HL-60/S4 (cell line): Measurements from ENCODE around the gene ADAM12.
"Not testable (repeated sequence)": the region's sequence is repeated elsewhere in the genome, so short reads cannot be mapped to it uniquely, and the experiment has no call there.

Experiments used
- in situ Hi-C: fragments of 300-500 bp; cut with MboI; formaldehyde crosslinking; loops from 2 replicates; pipeline ENCODE4 v1.14.3; 2022; ENCODE audit warnings: low sequenced_read_pairs

The ADAM12 gene

DNA sequence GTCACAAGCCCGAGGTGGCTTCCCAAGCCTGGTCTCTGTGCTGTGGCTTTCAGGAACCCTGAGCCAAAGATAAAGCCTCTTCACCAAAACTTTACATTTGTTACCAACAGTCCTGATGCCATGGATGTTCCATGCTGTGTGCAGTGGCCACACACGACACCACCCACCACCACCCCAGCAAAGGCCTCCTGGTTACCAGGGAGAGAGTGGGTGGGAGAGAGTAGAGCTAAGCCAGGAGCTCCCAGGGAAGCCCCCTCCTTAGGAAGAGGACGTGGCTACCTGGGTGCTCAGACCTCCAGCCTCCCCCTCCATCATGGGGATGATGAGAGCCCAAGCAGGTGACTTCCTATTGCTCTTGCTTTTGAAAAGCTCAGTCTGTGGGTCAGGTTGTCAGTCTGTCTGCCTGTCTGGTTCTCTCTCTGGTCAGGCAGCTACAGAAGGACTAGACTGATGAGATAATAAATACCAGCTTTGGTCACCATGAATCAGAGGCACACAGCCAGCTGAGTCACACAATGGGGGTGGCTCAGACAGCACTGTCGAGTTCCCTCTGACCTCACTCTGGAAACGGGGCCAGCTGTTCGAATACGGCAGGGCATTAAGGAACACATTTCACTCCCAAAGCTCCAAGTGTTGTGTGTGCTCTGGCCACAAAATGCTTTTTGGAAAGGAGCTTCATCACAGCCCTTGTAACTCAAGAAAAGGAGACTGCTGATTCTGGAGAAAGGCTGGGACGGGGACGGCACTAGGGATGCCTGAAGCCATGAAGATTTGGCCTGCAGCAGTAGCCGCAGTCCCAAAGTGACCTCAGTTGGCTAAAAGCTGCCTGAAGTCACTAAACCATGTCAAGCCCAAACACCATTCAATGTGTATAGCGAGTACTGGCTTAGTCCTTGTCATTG, 325.9 kb downstream of the ADAM12 start:
- in situ Hi-C loops, result no loop called here

DNA sequence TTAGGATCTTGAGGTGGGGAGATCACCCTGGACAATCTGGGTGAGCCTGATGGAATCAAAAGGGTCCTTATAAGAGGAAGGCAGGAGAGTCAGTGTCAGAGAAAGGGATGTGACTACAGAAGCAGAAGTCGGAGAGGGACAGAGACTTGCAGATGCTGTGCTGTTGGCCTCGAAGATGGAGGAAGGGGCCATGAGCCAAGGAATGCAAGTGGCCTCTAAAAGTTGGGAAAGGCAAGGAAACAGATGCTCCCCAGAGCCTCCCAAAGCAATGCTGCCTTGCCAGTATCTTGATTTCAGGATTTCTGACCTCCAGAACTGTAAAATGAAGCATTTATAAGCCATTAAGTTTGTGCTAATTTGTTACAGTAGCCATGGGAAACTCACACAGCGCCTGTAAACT, 326.8 kb downstream of the ADAM12 start:
- in situ Hi-C loops, result no loop called here

DNA sequence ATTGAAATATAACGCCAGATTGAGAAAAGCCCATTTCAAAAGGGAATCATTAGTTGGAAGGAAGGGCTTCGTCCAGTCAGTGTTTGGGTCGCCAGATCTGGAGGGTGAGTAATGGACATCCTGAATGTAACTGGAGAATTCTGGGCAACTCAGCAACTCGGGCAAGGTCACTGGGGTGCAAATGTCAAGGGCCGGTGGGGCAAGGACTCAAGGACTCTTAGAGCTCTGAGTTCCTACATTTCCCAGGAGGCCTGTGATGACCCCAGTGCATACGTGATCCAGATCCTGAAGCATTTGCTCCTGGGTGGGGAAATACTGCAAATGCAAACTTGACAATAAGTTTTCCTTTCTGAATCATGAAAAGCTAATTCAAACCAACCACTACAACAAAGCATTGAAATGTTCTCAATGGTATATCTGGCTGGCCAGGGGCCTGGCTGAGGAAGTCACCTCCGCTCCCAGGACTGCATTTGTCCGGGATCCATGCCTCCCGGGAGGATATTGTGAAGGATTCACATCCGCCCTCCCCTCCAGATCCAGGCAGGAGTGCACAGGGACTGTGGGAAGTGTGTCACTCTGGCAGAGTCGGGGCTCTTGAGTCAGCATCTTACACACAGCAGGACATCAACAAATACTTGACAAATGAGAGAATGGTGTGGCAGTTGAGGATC, 327.9 kb downstream of the ADAM12 start:
- in situ Hi-C loops, result no loop called here

DNA sequence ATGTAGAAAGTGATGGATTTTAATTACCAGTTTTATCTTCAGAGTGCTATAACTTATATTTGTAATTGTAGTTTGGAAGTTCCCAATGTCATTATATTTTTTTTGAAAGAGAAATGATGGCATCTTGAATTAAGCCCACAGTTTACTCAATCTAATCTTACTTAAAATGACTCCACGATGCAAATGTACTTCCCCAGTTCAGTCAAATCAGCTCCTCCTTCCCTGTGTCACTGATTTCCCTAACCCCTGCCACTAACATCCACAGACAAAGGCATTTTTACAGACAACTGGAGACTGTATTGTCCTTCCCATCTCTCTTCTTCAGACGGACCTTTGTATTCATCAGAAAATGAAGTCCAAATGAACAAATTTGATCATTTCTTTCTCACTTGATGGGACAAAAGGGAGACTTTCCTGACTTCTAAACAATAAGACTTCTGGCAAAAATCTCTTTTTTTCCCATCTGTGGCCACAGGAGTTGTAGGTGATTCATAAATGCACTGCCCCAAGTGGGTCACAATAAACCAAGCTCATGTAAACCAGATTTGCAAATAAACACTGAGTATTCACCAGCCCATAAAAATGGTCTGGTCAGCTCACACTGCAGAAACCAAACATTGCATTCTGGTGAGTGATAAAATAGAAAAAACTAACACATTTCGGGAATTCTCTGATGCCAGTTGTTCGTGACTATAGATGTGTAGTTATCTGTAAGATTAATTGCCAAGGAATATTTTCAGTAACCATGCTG, 329.0 kb downstream of the ADAM12 start:
- in situ Hi-C loops, result no loop called here

DNA sequence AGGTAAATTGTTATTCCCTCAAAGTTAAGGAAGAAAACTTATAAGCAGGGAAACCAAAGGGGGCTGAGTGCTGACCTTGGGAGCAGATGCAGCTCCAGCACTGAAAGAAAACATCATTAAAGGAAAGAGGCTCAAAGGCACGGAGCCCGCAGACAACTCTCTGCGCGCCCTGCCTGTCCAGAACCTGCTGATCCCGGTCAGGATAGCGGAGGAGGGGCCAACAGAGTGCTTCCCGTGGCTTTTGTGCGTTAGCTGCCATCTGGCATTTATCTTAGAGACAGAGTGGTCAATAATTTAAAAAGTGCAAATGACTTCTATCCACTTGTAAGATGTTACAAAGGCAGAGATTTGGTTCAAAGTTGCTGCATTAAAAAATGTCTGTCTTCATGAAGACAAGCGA, 329.8 kb downstream of the ADAM12 start:
- in situ Hi-C loops, result no loop called here

DNA sequence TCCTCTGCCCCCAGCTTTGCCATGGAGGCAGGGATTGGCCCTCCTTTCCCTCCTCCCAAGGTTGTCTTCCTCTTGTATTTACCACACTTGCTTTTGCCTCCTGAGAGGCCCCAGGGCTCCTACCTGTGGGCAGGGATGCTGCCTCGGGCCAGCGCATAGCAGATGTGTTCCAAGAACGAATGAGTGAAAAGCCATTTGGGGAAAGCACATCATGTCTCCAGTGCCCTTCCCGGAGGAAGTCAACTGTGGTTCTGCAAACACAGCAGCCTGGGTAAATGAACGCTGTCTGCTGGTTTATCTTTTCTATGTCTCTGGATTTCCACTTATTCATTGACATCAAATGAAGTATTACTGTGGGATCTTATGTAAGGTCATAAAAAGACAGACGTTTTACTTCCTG, 330.2 kb downstream of the ADAM12 start:
- in situ Hi-C loops, result no loop called here

DNA sequence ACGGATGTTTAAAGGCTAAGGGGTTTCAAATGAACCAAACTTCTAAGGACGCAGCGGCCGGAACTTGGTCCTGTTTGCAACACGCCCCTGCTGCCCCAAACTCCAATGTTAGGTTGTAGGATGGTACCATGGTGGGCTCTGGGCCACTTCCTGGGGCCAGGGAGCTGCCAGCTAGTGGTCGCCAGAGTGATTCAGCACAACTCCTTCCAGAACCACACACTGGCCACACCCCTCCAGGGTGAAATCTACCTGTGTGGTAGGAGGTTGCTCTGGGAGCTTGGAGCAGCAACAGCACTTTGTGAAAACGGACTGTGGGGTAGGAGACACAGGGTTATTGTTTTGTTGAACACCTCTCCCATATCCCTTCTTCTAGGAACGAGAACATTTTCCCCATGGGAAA, 330.8 kb downstream of the ADAM12 start:
- in situ Hi-C loops, result no loop called here

DNA sequence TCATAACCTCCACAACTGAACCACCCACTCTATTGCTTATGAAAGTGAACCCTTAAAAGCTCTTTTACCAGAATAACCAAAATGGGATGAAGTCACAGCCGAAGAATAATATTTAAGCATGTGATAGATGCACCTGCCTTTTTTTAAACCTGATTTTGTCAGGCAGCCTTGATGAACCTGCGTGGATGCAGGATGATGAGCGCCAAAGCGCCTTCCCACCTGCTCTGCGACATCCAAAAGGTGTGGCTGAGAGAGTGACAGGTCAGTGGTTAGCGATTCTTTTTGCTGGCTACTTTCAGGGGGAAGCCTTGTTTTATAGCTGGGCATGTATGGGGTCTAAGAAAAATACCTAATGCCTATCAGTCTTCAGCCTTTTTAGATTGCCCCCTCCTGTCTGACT, 334.1 kb downstream of the ADAM12 start:
- in situ Hi-C loops, result no loop called here

DNA sequence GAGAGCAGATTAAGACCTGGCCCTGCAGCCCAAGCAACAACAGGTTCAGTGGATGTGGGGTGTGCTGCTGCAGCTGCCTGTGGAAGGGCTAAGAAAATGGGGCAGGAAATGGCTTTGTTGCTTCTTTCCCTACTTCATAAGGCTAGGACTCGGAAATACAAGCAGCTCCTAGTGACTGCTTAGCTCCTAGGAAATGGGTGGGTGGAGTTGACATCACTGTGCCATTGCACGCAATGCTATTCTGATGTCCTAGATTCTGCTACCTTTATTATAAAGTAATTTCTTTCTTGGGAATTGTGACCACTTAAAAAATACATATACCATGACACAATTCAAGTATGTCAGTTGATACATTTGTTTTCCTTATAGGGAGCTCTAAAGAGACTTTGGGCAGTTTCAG, 336.1 kb downstream of the ADAM12 start:
- in situ Hi-C loops, result no loop called here

DNA sequence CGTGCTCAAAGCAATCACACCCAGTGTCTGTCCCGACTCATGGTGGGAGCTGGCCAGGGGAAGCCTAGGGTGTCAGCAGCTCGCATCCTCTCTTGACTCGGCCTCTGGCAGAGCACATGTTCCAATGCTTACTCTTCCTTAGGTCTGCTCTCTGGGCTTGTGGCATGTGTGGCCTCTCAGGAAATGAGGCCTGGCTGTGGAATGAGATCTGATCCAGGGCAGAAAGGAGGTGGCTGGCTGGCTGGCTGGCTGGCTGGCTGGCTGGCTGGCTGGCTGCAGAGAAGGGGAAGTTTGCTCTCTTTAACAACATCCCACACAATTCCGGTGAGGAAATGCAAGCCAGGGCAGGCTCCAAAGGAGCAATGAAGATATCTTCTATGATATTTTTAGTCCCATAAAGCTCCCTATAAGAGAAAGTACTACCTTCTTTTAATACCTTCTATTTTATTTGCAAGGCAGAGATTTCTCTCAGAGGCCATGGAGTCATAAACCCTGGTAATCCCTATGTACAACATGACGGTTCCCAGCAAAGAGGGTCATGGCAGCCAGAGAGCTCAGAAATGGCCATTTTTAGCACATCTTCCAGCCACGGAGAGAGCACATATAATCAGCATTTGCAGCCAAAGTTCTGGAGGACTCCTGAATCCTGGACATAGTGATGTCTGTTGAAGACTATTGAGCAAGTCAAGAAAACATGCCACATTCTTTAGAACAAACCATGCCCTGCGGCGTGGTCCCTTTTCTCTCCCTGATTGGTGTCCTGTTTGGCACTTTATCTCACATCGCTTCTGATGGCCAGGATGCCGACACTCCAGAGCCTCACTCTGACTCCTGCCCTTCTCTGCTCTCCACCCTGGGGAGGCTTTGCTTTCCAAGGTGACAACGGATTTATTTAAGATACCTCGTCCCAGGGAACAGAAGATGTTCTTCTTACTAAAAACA, 338.2 kb downstream of the ADAM12 start:
- in situ Hi-C loops, result no loop called here

DNA sequence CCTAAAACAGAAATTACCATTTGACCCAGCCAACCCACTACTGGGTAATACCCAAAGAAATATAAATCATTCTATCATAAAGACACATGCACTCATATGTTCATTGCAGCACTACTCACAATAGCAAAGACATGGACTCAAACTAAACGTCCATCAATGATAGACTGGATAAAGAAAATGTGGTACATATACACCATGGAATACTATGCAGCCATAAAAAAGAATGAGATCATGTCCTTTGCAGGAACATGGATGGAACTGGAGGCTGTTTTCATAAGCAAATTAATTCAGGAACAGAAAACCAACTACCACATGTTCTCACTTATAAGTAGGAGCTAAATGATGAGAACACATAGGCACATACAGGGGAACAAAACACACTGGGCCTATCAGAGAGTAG, 340.5 kb downstream of the ADAM12 start:
- in situ Hi-C loops, result not testable (repeated sequence)

DNA sequence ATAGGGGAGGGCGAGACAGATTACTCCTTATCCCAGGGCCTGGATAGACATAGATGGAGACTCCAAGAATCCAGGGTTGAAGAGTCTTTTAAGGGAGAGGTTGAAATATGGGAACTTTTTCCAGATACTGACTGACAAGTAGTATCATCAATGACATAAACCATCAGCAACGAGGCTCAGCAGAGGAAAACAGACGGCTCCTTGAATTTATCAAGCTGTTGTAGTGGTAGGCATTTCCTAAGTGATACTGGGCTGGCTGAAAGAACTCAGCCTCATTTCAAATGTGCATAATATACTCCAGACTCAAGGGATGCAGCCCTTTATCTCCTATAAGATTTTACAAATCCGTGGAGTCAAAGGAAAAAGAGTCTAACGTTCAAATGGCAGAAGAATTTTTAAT, 341.4 kb downstream of the ADAM12 start:
- in situ Hi-C loops, result no loop called here

DNA sequence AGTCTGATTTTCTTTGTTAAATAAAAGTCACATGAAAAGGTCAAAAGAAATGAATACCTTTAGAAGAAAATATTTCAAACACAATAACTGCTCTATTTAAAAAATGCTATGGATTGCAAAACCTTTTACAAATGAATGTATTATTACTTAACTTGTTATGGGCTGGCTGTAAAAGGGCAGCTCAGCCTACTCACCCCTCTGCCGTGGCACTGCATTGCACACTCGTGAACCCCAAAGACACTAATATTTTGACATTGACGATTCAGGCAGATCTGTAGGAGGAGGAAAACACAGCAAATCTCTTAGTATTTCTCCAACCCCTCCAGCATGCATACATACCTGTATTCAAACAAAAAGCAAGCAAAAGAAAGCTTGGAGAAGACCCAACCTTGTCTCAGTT, 342.4 kb downstream of the ADAM12 start:
- in situ Hi-C loops, result no loop called here

DNA sequence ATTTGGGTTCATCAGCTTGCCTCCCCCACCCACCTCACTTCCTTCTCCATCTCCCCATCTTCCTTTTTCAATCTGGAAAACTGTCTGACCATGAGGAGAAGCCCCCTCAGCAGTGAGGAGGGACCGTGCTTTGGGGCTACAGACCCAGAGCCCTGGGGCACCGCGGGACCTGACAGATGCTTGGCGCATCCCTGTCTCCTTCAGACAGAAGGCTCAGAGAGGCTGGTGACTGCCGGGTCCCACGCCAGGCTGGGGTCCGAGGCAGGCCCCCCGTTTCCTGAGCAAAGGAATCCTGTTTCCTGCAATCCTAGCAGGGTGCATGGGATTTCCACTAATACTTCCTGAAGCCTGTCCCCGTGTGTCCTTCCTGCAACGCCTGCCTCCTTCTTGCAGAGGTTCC, 344.9 kb downstream of the ADAM12 start:
- in situ Hi-C loops, result no loop called here

DNA sequence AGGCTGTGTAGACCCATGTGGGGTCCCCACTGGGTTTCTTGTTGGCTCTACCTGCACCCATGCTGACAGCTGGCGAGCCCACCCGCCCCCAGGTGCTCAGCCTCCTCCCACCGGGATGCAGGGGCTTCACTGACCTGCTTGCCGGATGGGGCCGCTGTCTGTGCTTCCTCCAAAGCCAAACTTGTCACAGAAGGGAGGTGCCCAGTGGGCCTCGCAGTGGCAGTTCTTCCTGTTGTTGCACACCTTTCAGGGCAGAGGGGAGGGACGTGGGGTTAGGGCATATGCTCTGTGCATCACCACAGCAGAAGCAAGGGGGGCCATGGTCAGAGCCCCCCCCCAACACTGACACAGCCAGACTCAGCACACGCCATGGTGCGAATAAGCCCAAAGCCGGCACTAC, 345.4 kb downstream of the ADAM12 start:
- in situ Hi-C loops, result no loop called here

DNA sequence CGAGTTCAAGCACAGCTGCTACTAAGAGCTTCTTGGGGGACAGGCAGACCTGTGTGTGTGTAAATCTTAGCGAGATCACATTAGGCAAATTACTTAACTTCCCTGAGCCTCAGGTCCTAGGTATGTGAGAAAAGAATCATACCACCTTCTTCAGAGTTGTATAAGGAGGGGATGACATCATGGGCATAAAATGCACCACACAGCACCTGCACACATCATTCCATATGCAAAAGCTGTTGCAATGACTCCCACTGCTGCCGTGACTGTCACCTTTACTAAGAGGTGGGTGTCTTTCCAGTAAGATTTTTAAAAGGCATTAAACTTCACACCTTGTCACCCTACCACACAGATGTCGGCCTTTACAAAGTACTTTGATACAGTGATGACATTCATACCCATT, 345.9 kb downstream of the ADAM12 start:
- in situ Hi-C loops, result no loop called here

DNA sequence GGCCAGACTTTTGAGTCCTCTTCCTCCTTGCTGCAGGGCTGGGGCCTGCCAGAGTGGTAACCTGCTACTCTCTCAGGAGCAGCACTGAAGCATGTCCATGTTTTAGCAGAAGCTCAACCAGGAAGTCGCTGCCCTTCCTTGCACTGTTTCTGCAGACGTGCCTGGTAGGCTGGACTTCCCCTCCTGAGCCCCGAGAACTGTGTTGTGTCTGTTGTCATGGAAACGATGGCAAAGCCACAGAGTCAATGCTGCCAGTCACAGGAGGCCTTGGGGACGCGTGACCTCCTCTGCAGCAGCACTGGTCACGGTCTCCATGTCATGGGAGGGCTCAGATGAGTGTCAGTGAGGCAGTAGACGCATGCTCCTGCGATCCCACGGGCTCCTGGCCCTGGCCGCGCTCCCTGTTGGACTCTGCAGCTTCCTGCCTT, 346.5 kb downstream of the ADAM12 start:
- in situ Hi-C loops, result no loop called here

DNA sequence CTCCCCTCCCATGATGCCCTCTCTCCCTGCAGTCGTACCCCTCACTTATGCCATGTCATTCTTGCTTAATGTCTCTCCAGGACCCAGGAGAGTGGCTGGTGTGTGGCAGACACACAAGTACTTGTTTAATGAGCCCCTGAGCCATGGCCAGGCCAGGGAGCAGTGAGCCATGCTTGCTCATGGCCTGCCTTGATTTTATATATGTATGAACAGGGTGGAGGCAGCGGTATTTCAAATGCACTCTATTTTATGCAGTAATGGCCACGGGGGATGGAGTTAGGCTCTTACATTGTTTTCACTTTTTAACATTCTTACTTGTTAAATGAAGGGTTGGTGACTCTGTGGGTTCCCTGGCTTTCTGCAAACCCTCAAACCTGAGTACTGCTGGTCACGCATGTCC, 347.2 kb downstream of the ADAM12 start:
- in situ Hi-C loops, result no loop called here

DNA sequence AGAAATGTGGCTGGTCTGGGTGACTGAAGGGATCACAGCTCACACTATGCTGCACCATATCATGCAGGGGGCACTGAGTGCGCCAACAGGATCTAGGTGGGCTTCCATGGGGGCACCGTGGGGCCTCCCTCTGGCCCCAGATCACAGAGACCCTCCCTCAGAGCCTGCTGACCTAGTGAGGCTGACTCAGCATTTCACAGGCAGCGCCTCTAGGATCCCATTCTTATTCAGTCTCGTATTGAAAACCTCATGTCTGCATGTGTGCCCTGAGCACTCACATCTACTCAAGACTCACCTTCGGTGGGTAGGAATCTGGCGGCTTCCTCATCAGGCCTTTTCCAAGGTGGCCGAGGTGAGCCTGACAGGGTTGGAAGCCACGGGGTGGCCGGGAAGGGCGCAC, 350.3 kb downstream of the ADAM12 start:
- in situ Hi-C loops, result no loop called here

DNA sequence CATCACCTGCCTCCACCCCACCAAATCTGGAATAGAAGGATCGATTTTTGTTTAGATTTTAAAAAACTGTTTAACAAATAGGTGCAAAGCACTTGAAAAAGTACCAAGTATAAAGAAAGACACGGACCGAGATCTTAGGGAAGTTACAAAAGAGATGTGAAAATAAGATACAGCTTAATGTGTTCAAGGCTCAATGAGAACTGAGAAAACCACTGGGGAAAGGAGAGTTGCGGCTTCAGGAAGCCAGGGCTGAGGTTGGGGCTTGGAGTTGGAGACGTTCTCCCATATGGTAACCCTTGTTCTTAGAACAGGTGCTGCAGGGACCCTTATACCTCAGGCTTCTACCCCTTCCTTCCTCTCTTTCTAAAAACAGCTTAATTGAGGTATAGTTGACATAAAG, 351.8 kb downstream of the ADAM12 start:
- in situ Hi-C loops, result no loop called here

DNA sequence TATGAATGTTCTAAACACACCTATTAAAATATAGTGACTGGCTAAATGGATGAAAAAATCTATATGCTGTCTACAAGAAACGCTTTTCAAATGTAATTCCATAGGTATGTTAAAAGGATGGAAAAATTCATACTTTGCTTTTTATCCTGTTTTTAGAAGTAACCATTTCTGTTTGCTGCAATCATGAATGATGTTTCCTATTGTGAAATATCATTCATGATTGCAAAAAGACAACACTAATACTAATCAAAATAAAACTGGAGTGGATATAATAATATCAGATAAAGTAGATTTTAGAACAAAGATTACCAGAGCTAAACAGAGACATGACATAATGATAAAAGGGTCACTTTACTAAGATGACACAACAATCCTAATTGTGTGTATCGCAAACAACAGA, 353.7 kb downstream of the ADAM12 start:
- in situ Hi-C loops, result no loop called here
